HEK293T (cell line): ENCODE data around the gene ANXA11.

Experiments
- ARNT ChIP-seq: fragments of 450-650 bp; IDR thresholded peaks from 2 replicates; pipeline ENCODE4 v1.6.1; 2017; ENCODE audit warnings: mild to moderate bottlenecking
- BHLHE40 ChIP-seq: fragments of 450-650 bp; IDR thresholded peaks from 2 replicates; pipeline ENCODE4 v1.6.1; 2016; ENCODE audit warnings: mild to moderate bottlenecking, moderate library complexity, borderline replicate concordance
- CTBP1 ChIP-seq: fragments of 450-650 bp; IDR thresholded peaks from 2 replicates; pipeline ENCODE4 v1.6.1; 2016; ENCODE audit warnings: borderline replicate concordance
- ELF4 ChIP-seq: fragments of 450-650 bp; IDR thresholded peaks from 2 replicates; pipeline ENCODE4 v1.6.1; 2017; ENCODE audit warnings: antibody characterized with exemption
- FOXA1 ChIP-seq: fragments of 450-650 bp; IDR thresholded peaks from 2 replicates; pipeline ENCODE4 v1.6.1; 2016; ENCODE audit warnings: mild to moderate bottlenecking
- FOXM1 ChIP-seq: fragments of 450-650 bp; IDR thresholded peaks from 2 replicates; pipeline ENCODE4 v1.6.1; 2017; ENCODE audit warnings: mild to moderate bottlenecking, borderline replicate concordance
- HDGF ChIP-seq: fragments of 450-650 bp; IDR thresholded peaks from 2 replicates; pipeline ENCODE4 v1.6.1; 2017; ENCODE audit warnings: antibody characterized with exemption, borderline replicate concordance
- L3MBTL2 ChIP-seq: fragments of 450-650 bp; conservative IDR thresholded peaks from 2 replicates; pipeline ENCODE4 v1.6.1; 2016; ENCODE audit warnings: mild to moderate bottlenecking
- LEF1 ChIP-seq: fragments of 450-650 bp; IDR thresholded peaks from 2 replicates; pipeline ENCODE4 v1.6.1; 2017; ENCODE audit warnings: mild to moderate bottlenecking, borderline replicate concordance
- SP1 ChIP-seq: fragments of 450-650 bp; IDR thresholded peaks from 2 replicates; pipeline ENCODE4 v1.6.1; 2017
- SUZ12 ChIP-seq: fragments of 450-650 bp; IDR thresholded peaks from 2 replicates; pipeline ENCODE4 v1.6.1; 2016; ENCODE audit warnings: mild to moderate bottlenecking
- ZNF384 ChIP-seq: fragments of 450-650 bp; IDR thresholded peaks from 2 replicates; pipeline ENCODE4 v1.6.1; 2016

- no peak for TF ChIP-seq HDGF
- no peak for TF ChIP-seq SP1
- TF ChIP-seq BHLHE40, result no peak
- TF ChIP-seq ZNF384, result no peak
- TF ChIP-seq SUZ12, result no peak
- no peak for TF ChIP-seq FOXM1
- TF ChIP-seq LEF1, result no peak
- TF ChIP-seq ARNT, result no peak
- TF ChIP-seq L3MBTL2, result no peak
- no peak for TF ChIP-seq ELF4
- no peak for TF ChIP-seq CTBP1
- TF ChIP-seq FOXA1, result no peak
These were observed 40.2 kb downstream of the ANXA11 start for GRCh38 chr10:80165173-80165572.
